MM.1S (cell line): ENCODE measurements around the gene ANAPC4.

Experiments used
- DNase-seq: peaks from one replicate; pipeline ENCODE4 v3.0.0-alpha.2; 2015
- H2AFZ ChIP-seq: fragments of 300-600 bp; sonication (generic); 2 replicates; pipeline ENCODE4 v1.6.0; 2016; ENCODE audit warnings: antibody characterized with exemption, low read length
- H3F3A ChIP-seq: fragments of 300-600 bp; sonication (generic); 2 replicates; pipeline ENCODE4 v1.6.1; 2016; ENCODE audit warnings: mild to moderate bottlenecking, antibody characterized with exemption, low read length, moderate library complexity, mixed read lengths; ENCODE audit not compliant: insufficient read depth
- H3K27ac ChIP-seq: fragments of 300-600 bp; sonication (generic); 2 replicates; pipeline ENCODE4 v1.5.1; 2016; ENCODE audit warnings: mild to moderate bottlenecking, low read length
- H3K27me3 ChIP-seq: fragments of 300-600 bp; sonication (generic); replicated peaks from 2 replicates; pipeline ENCODE4 v1.6.0; 2016; ENCODE audit warnings: low read length; ENCODE audit not compliant: insufficient read depth
- H3K36me3 ChIP-seq: fragments of 300-600 bp; sonication (generic); replicated peaks from 2 replicates; pipeline ENCODE4 v1.6.1; 2016; ENCODE audit warnings: mild to moderate bottlenecking, low read length, mixed read lengths; ENCODE audit not compliant: insufficient read depth
- H3K4me1 ChIP-seq: fragments of 300-600 bp; sonication (generic); 2 replicates; pipeline ENCODE4 v1.6.1; 2016; ENCODE audit warnings: low read length, mixed read lengths
- H3K4me2 ChIP-seq: fragments of 300-600 bp; sonication (generic); 2 replicates; pipeline ENCODE4 v1.6.0; 2016; ENCODE audit warnings: low read depth, low read length
- H3K4me3 ChIP-seq: fragments of 300-600 bp; sonication (generic); 2 replicates; pipeline ENCODE4 v1.5.1; 2016; ENCODE audit warnings: low read length, mixed read lengths
- H3K79me2 ChIP-seq: fragments of 300-600 bp; sonication (generic); 2 replicates; pipeline ENCODE4 v1.6.1; 2016; ENCODE audit warnings: mixed run types, low read length, mixed read lengths
- H3K9ac ChIP-seq: fragments of 300-600 bp; sonication (generic); 2 replicates; pipeline ENCODE4 v1.6.1; 2016; ENCODE audit warnings: low read length, mixed read lengths
- H3K9me2 ChIP-seq: fragments of 300-600 bp; sonication (generic); replicated peaks from 2 replicates; pipeline ENCODE4 v1.6.1; 2016; ENCODE audit warnings: mild to moderate bottlenecking, low read length, mixed read lengths; ENCODE audit not compliant: insufficient read depth
- H3K9me3 ChIP-seq: fragments of 300-600 bp; sonication (generic); replicated peaks from 2 replicates; pipeline ENCODE4 v1.6.1; 2016; ENCODE audit warnings: mild to moderate bottlenecking, low read length, mixed read lengths; ENCODE audit not compliant: insufficient read depth
- H4K20me1 ChIP-seq: fragments of 300-600 bp; sonication (generic); 2 replicates; pipeline ENCODE4 v1.6.1; 2016; ENCODE audit warnings: mild to moderate bottlenecking, low read length, moderate library complexity, mixed read lengths; ENCODE audit not compliant: insufficient read depth
- EZH2 ChIP-seq: fragments of 300-600 bp; sonication (generic); optimal IDR thresholded peaks from 2 replicates; pipeline ENCODE3; 2017; ENCODE audit warnings: low read depth, mild to moderate bottlenecking, antibody characterized with exemption, low read length, mixed read lengths
- EZH2phosphoT487 ChIP-seq: fragments of 300-600 bp; sonication (generic); IDR thresholded peaks from 2 replicates; pipeline ENCODE4 v1.6.1; 2018; ENCODE audit warnings: antibody characterized with exemption, low read length
- TF ChIP-seq, protein P1 (sequence below): fragments of 300-600 bp; sonication (generic); IDR thresholded peaks from 2 replicates; pipeline ENCODE4 v1.5.1; 2016; ENCODE audit warnings: antibody characterized with exemption, low read length, mixed read lengths

ANAPC4 gene

GRCh38 chr4:25403699-25404098 is 26.6 kb downstream of the ANAPC4 start:
- Histone ChIP-seq H4K20me1 (no peaks in the 10 kb centered on the region), H3K4me3 (no peak overlapping the region), H3K36me3 (no peaks in the 10 kb centered on the region; the same call in 1 of the 2 replicates), H3K9me2 (no peaks in the 10 kb centered on the region), H3K4me2 (no peak overlapping the region), H3K4me1 (no peaks in the 10 kb centered on the region), H3K9ac (no peak overlapping the region), H3K79me2 (no peaks in the 10 kb centered on the region), H3F3A (no peaks in the 10 kb centered on the region), H2AFZ (no peak overlapping the region), H3K27ac (no peak overlapping the region), H3K27me3 (no peaks in the 10 kb centered on the region), H3K9me3 (no peaks in the 10 kb centered on the region)
- no peak for TF ChIP-seq EZH2
- TF ChIP-seq, protein P1, sequence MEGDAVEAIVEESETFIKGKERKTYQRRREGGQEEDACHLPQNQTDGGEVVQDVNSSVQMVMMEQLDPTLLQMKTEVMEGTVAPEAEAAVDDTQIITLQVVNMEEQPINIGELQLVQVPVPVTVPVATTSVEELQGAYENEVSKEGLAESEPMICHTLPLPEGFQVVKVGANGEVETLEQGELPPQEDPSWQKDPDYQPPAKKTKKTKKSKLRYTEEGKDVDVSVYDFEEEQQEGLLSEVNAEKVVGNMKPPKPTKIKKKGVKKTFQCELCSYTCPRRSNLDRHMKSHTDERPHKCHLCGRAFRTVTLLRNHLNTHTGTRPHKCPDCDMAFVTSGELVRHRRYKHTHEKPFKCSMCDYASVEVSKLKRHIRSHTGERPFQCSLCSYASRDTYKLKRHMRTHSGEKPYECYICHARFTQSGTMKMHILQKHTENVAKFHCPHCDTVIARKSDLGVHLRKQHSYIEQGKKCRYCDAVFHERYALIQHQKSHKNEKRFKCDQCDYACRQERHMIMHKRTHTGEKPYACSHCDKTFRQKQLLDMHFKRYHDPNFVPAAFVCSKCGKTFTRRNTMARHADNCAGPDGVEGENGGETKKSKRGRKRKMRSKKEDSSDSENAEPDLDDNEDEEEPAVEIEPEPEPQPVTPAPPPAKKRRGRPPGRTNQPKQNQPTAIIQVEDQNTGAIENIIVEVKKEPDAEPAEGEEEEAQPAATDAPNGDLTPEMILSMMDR: no peak
- no peak for TF ChIP-seq EZH2phosphoT487
- no peak for DNase-seq

DNA sequence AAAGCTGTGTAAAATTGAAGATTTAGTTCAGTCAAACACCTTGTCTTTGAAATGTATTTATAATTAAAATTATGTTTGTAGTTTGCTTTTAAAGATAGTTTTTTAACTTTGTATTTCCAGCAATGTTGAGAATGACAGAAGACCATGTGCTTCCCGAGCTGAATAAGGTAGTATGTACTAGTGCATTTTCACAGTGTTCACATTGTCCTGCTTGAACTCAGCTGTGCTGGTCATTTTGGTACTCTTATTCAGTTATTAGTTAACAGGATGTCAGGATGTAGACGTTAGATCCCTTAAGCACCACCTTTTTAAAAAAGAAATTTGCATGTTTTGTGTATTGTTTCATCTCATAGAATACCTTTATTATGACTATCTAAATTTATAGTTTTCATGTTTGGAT is 28.4 kb downstream of the ANAPC4 start:
- H3K36me3 ChIP-seq: no peaks in the 10 kb centered on the region; the same call in 1 of the 2 replicates

DNA sequence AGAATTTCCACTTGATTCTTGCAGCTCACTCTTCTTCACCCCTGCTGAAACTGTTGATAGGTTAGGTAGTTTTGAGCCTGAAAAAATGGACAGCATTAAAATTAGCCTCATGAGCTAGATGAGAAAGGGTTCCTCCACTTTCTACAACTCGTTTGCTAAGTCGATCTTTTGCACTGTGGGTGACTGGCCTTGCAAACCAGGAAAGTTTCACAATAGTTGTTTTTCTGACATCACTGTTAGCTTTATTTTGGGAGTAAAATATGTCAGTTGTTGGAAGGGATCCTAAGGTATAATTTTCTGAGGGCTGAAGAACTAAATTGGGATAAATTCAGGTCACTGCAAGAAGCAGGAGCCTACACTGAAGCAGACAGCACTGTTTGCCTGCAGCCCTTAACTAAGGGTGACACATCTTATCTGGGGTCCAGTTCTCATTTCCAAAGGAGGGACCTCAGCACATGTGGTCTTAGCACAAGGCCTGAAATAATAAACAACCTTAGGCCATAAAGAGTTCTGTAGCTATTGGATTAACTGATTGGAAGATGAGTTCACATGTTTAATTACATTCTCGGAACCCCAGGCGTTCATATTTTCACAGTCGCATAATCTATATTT is 29.1 kb downstream of the ANAPC4 start:
- Histone ChIP-seq H3K36me3 (no peaks in the 10 kb centered on the region; the same call in 1 of the 2 replicates), H3K4me2 (no peak overlapping the region), H3K9me2 (no peaks in the 10 kb centered on the region)

More for the DNA sequence above, 28.4 kb downstream of the ANAPC4 start:
- Histone ChIP-seq H3K4me2 (no peak overlapping the region), H4K20me1 (no peaks in the 10 kb centered on the region), H3K9ac (no peak overlapping the region), H3F3A (no peaks in the 10 kb centered on the region), H3K9me2 (no peaks in the 10 kb centered on the region), H3K79me2 (no peaks in the 10 kb centered on the region), H3K27ac (no peak overlapping the region), H3K4me1 (no peaks in the 10 kb centered on the region), H3K9me3 (no peaks in the 10 kb centered on the region), H3K27me3 (no peaks in the 10 kb centered on the region), H2AFZ (no peak overlapping the region), H3K4me3 (no peak overlapping the region)
- TF ChIP-seq EZH2 (no peak), EZH2phosphoT487 (no peak)
- no peak for DNase-seq

More for the DNA sequence above, 29.1 kb downstream of the ANAPC4 start:
- H3K79me2 ChIP-seq: no peaks in the 10 kb centered on the region
- no peaks in the 10 kb centered on the region for H3K27me3 ChIP-seq
- no peaks in the 10 kb centered on the region for H3K9me3 ChIP-seq
- TF ChIP-seq EZH2phosphoT487: no peak
- TF ChIP-seq, protein P1: no peak
- no peak for TF ChIP-seq EZH2
- H3F3A ChIP-seq: no peaks in the 10 kb centered on the region
- no peaks in the 10 kb centered on the region for H4K20me1 ChIP-seq
- no peak overlapping the region for H3K9ac ChIP-seq
- no peak overlapping the region for H3K27ac ChIP-seq
- no peaks in the 10 kb centered on the region for H3K4me1 ChIP-seq
- H3K4me3 ChIP-seq: no peak overlapping the region
- DNase-seq: no peak
- H2AFZ ChIP-seq: no peak overlapping the region
